GM12878 (cell line): ENCODE measurements around the gene CCDC187. TPM values are rescaled to one million over a fixed set of nuclear protein-coding genes. Genes with fewer than 3 reads are reported as not detected.

ENCODE experiments used
- ATAC-seq: fragments of 200-7000 bp; cut with Tn5 transposase; 3 replicates; pipeline ENCODE4 v1.9.1; 2020; ENCODE audit warnings: mild to moderate bottlenecking, moderate library complexity
- BruUV-seq: library from RNA; stranded (reverse); fragments of 400-500 nt; replicated peaks from 2 replicates; lab custom pipeline; 2021; lab: Mats Ljungman, UMichigan
- CTCF ChIA-PET: fragments of 300-600 bp; sonication (Branson Sonifier 250); formaldehyde crosslinking; extraction: SDS; loops from one replicate; lab custom pipeline; 2021; ENCODE audit warnings: inconsistent platforms; lab: Yijun Ruan, JAX
- POLR2A ChIA-PET: fragments of 350-600 bp; formaldehyde crosslinking; extraction: SDS; loops from one replicate; lab custom pipeline; 2021; ENCODE audit warnings: inconsistent platforms; lab: Charles Lee
- RAD21 ChIA-PET: fragments of 300-600 bp; sonication (Branson Sonifier 250); formaldehyde crosslinking; loops from one replicate; lab custom pipeline; 2023; ENCODE audit warnings: antibody characterized with exemption; ENCODE audit not compliant: unreplicated experiment; lab: Charles Lee
- SMC1A ChIA-PET: fragments of 300-600 bp; sonication (Branson Sonifier 250); formaldehyde crosslinking; loops from one replicate; lab custom pipeline; 2023; ENCODE audit not compliant: unreplicated experiment, uncharacterized antibody; lab: Charles Lee
- DNase-seq: peaks from one replicate; pipeline ENCODE4 v3.0.0-alpha.2; 2011; ENCODE audit warnings: low read depth, low spot score
- FAIRE-seq: peaks from 3 replicates; lab custom pipeline; 2011; peaks lifted over from hg19 to GRCh38; lab: Jason Lieb, UNC
- H2AFZ ChIP-seq: 2 replicates; pipeline ENCODE4 v1.6.0; 2011; ENCODE audit warnings: low read depth, low read length, control low read depth; ENCODE audit not compliant: control insufficient read depth
- H3K27ac ChIP-seq: 2 replicates; pipeline ENCODE4 v1.5.1; 2011; ENCODE audit warnings: control low read depth; ENCODE audit not compliant: control insufficient read depth, insufficient read depth
- H3K27me3 ChIP-seq, 2 experiments: replicated peaks in 1 of 2; 2 replicates each; pipeline versions ENCODE4 v1.6.0 to v1.6.1; 2011; ENCODE audit warnings: low read length in 1 of 2; ENCODE audit not compliant: control insufficient read depth in 2 of 2, insufficient read depth in 2 of 2
- H3K36me3 ChIP-seq, 2 experiments: 2 replicates each; pipeline ENCODE4 v1.5.1; 2011; ENCODE audit warnings: low read length in 1 of 2; ENCODE audit not compliant: control insufficient read depth in 2 of 2, insufficient read depth in 2 of 2
- H3K4me1 ChIP-seq: 2 replicates; pipeline ENCODE4 v1.6.1; 2011; ENCODE audit warnings: mild to moderate bottlenecking, low read length, moderate library complexity, mixed read lengths; ENCODE audit not compliant: control insufficient read depth, insufficient read depth
- H3K4me2 ChIP-seq: 2 replicates; pipeline ENCODE4 v1.6.0; 2011; ENCODE audit warnings: control low read depth; ENCODE audit not compliant: control insufficient read depth, insufficient read depth
- H3K4me3 ChIP-seq: fragments of 200-600 bp; sonication (generic); 2 replicates; pipeline ENCODE4 v1.5.1; 2016
- H3K79me2 ChIP-seq: 2 replicates; pipeline ENCODE4 v1.6.0; 2011; ENCODE audit warnings: low read length; ENCODE audit not compliant: control insufficient read depth, insufficient read depth
- H3K9ac ChIP-seq: 2 replicates; pipeline ENCODE4 v1.8.0; 2011; ENCODE audit warnings: low read length, control low read depth, mixed read lengths; ENCODE audit not compliant: control insufficient read depth, insufficient read depth
- H3K9me3 ChIP-seq: replicated peaks from 3 replicates; pipeline ENCODE4 v1.5.1; 2011; ENCODE audit warnings: mild to moderate bottlenecking, low read length; ENCODE audit not compliant: control insufficient read depth, insufficient read depth
- H4K20me1 ChIP-seq: 2 replicates; pipeline ENCODE4 v1.6.0; 2011; ENCODE audit not compliant: control insufficient read depth, insufficient read depth
- CEBPB ChIP-seq, 2 experiments: fragments of 150-350 bp in 1 of 2; IDR thresholded peaks; 2 replicates each; pipeline ENCODE4 v1.6.1; 2012 to 2014; ENCODE audit warnings: low read depth in 2 of 2, low read length in 2 of 2, borderline replicate concordance in 1 of 2, inconsistent platforms in 1 of 2
- CHD4 ChIP-seq: fragments of 200-600 bp; sonication (generic); IDR thresholded peaks from 2 replicates; pipeline ENCODE4 v1.6.1; 2016; ENCODE audit warnings: mild to moderate bottlenecking
- IKZF2 ChIP-seq, 2 experiments: fragments of 450-650 bp; IDR thresholded peaks; 2 replicates each; pipeline ENCODE4 v1.6.1; 2017; ENCODE audit warnings: mild to moderate bottlenecking in 2 of 2, moderate library complexity in 2 of 2
- MYC ChIP-seq: IDR thresholded peaks from 2 replicates; pipeline ENCODE4 v1.6.1; 2011; ENCODE audit warnings: mild to moderate bottlenecking, low read length, moderate library complexity, inconsistent platforms; ENCODE audit not compliant: insufficient read depth, insufficient replicate concordance, insufficient read length, severe bottlenecking
- NR2F1 ChIP-seq: fragments of 450-650 bp; conservative IDR thresholded peaks from 2 replicates; pipeline ENCODE4 v1.6.1; 2017; ENCODE audit warnings: mild to moderate bottlenecking
- PKNOX1 ChIP-seq: fragments of 450-650 bp; IDR thresholded peaks from 2 replicates; pipeline ENCODE4 v1.6.1; 2016; ENCODE audit warnings: mild to moderate bottlenecking
- RFX5 ChIP-seq: IDR thresholded peaks from 2 replicates; pipeline ENCODE4 v1.6.1; 2011; ENCODE audit warnings: low read depth, low read length, improper control_type of control experiment
- SPI1 ChIP-seq: IDR thresholded peaks from 2 replicates; pipeline ENCODE4 v1.6.1; 2011; ENCODE audit warnings: low read depth, mild to moderate bottlenecking, low read length, moderate library complexity, borderline replicate concordance; ENCODE audit not compliant: insufficient read depth
- SUZ12 ChIP-seq: fragments of 200-600 bp; sonication (generic); IDR thresholded peaks from one replicate; pipeline ENCODE4 v1.6.1; 2018; ENCODE audit warnings: antibody characterized with exemption, mild to moderate bottlenecking; ENCODE audit not compliant: unreplicated experiment
- TBL1XR1 ChIP-seq: IDR thresholded peaks from 2 replicates; pipeline ENCODE4 v1.6.1; 2012; ENCODE audit warnings: low read depth, low read length, improper control_type of control experiment
- TCF3 ChIP-seq: IDR thresholded peaks from 2 replicates; pipeline ENCODE4 v1.6.1; 2012; ENCODE audit warnings: low read depth, mild to moderate bottlenecking, low read length, borderline replicate concordance; ENCODE audit not compliant: insufficient read depth
- ZNF622 ChIP-seq: fragments of 450-650 bp; IDR thresholded peaks from 2 replicates; pipeline ENCODE4 v1.6.1; 2017; ENCODE audit warnings: mild to moderate bottlenecking, inconsistent platforms
- WGBS: methylation state at CpG from one replicate; pipeline ENCODE4 v1.1.6; 2016; ENCODE audit warnings: low lambda C conversion rate; ENCODE audit not compliant: insufficient replicate concordance, insufficient coverage; ENCODE audit errors: missing lambda C conversion rate; 5-methylcytosine and 5-hydroxymethylcytosine counted together
- in situ Hi-C: fragments of 300-500 bp; cut with MboI; formaldehyde crosslinking; loops from 9 replicates; pipeline ENCODE4 v1.14.3; 2018; ENCODE audit warnings: mixed read lengths
- intact Hi-C: fragments of 100-400 bp; cut with micrococcal nuclease; formaldehyde crosslinking; loops from one replicate; pipeline ENCODE4 v1.14.2; 2022; ENCODE audit not compliant: unreplicated experiment
- polyA plus RNA-seq, 11 experiments: library from polyadenylated mRNA; depleted of rRNA in 4 of 11; unstranded in 6 of 11; stranded (reverse) in 5 of 11; fragments of >200 nt; fragmentation: Nextera tagmentation in 4 of 11; fragmentation: Illumina TruSeq in 1 of 11; extraction: Ambion mirVana in 4 of 11; extraction: Trizol in 1 of 11; gene quantifications; 1 replicate in 1 of 11; 2 replicates in 10 of 11; pipeline versions ENCODE4 v1.2.1 to v1.2.3, GENCODE V29; 2011 to 2016; ENCODE audit warnings: inconsistent platforms in 2 of 11, missing spikeins in 2 of 11, low read depth in 1 of 11
- total RNA-seq, 4 experiments: library from RNA; depleted of rRNA in 3 of 4; stranded (reverse); fragments of >200 nt in 3 of 4; fragmentation: Illumina TruSeq in 1 of 4; extraction: Trizol in 1 of 4; gene quantifications; 2 replicates each; pipeline versions ENCODE4 v1.2.1 to v1.2.3, GENCODE V29; 2013 to 2021
- TF ChIP-seq, protein P1 (sequence below): fragments of 450-650 bp; IDR thresholded peaks from 2 replicates; pipeline ENCODE4 v1.6.1; 2014; ENCODE audit warnings: mild to moderate bottlenecking
- TF ChIP-seq, protein P2 (sequence below): fragments of 450-650 bp; IDR thresholded peaks from 2 replicates; pipeline ENCODE4 v1.6.1; 2017; ENCODE audit warnings: mild to moderate bottlenecking
- TF ChIP-seq, protein P3 (sequence below): fragments of 150-350 bp; IDR thresholded peaks from 2 replicates; pipeline ENCODE4 v1.6.1; 2016; ENCODE audit warnings: low read depth, low read length

CCDC187 gene
- total and polyA plus RNA-seq, 10 of the 15 experiments (the other 5 are each of a cell fraction or from before 2014, with no cell fraction given), result 0.04 to 0.23 (median 0.04) TPM; not detected in 7

DNA sequence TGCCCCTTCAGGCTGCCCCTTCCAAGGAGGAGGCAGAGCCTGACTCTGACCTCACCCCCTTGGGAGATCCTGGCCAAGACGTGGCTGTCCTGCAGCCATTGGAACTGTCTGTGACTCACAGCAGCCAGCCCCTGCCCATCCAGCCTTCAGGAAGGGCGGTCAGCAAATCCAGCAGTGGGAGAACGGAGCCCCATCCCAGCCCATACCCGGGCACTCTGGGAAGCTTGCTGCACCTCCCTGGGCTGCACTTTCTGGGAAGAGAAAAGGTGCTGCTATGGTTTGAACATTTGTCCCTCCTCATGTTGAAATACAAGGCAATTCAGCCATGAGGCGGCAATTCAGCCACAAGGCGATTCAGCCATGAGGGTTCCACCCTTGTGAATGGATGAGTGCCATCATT, 24.4 kb downstream of the CCDC187 start:
- ChIA-PET SMC1A (no interaction called here), CTCF (interaction anchor here (0.8 to 2.2 kb wide), 2 partner anchors 109 to 157 kb away, joined by 4 to 9 read pairs; no protein-coding TSS in a partner anchor), RAD21 (interaction anchor here (1.6 kb wide), 1 partner anchor 109 kb away, joined by 6 read pairs; no protein-coding TSS in a partner anchor), POLR2A (no interaction called here)
- 50% methylated on average over 6 of the region's 6 CpGs for WGBS
- Histone ChIP-seq H3K27ac (no peak overlapping the region), H3K9ac (no peak overlapping the region), H4K20me1 (no peaks in the 10 kb centered on the region), H3K4me2 (no peak overlapping the region), H3K9me3 (no peaks in the 10 kb centered on the region), H2AFZ (no peak overlapping the region), H3K36me3 (no peaks in the 10 kb centered on the region), H3K79me2 (no peaks in the 10 kb centered on the region), H3K27me3 (no peaks in the 10 kb centered on the region; a peak in 1 of 4 replicates), H3K4me3 (no peak overlapping the region), H3K4me1 (no peaks in the 10 kb centered on the region)
- no peak for ATAC-seq
- in situ Hi-C loops (no loop called here), intact Hi-C loops (no loop called here)
- no peak for DNase-seq
- no TSS peak for BruUV-seq
- TF ChIP-seq CHD4 (no peak), TCF3 (no peak), ZNF622 (no peak), SUZ12 (no peak), TBL1XR1 (no peak), SPI1 (no peak), CEBPB (IDR thresholded peaks at IDR 0.05; ENCODE audit: borderline replicate concordance in 1 of 2, low read depth in 2 of 2, low read length in 2 of 2) (no peak), NR2F1 (no peak), MYC (no peak), PKNOX1 (no peak), RFX5 (no peak), IKZF2 (IDR thresholded peaks at IDR 0.05) (no peak)
- TF ChIP-seq, protein P1, sequence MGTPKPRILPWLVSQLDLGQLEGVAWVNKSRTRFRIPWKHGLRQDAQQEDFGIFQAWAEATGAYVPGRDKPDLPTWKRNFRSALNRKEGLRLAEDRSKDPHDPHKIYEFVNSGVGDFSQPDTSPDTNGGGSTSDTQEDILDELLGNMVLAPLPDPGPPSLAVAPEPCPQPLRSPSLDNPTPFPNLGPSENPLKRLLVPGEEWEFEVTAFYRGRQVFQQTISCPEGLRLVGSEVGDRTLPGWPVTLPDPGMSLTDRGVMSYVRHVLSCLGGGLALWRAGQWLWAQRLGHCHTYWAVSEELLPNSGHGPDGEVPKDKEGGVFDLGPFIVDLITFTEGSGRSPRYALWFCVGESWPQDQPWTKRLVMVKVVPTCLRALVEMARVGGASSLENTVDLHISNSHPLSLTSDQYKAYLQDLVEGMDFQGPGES, result no peak
- TF ChIP-seq, protein P2, sequence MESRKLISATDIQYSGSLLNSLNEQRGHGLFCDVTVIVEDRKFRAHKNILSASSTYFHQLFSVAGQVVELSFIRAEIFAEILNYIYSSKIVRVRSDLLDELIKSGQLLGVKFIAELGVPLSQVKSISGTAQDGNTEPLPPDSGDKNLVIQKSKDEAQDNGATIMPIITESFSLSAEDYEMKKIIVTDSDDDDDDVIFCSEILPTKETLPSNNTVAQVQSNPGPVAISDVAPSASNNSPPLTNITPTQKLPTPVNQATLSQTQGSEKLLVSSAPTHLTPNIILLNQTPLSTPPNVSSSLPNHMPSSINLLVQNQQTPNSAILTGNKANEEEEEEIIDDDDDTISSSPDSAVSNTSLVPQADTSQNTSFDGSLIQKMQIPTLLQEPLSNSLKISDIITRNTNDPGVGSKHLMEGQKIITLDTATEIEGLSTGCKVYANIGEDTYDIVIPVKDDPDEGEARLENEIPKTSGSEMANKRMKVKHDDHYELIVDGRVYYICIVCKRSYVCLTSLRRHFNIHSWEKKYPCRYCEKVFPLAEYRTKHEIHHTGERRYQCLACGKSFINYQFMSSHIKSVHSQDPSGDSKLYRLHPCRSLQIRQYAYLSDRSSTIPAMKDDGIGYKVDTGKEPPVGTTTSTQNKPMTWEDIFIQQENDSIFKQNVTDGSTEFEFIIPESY, result no peak
- TF ChIP-seq, protein P3, sequence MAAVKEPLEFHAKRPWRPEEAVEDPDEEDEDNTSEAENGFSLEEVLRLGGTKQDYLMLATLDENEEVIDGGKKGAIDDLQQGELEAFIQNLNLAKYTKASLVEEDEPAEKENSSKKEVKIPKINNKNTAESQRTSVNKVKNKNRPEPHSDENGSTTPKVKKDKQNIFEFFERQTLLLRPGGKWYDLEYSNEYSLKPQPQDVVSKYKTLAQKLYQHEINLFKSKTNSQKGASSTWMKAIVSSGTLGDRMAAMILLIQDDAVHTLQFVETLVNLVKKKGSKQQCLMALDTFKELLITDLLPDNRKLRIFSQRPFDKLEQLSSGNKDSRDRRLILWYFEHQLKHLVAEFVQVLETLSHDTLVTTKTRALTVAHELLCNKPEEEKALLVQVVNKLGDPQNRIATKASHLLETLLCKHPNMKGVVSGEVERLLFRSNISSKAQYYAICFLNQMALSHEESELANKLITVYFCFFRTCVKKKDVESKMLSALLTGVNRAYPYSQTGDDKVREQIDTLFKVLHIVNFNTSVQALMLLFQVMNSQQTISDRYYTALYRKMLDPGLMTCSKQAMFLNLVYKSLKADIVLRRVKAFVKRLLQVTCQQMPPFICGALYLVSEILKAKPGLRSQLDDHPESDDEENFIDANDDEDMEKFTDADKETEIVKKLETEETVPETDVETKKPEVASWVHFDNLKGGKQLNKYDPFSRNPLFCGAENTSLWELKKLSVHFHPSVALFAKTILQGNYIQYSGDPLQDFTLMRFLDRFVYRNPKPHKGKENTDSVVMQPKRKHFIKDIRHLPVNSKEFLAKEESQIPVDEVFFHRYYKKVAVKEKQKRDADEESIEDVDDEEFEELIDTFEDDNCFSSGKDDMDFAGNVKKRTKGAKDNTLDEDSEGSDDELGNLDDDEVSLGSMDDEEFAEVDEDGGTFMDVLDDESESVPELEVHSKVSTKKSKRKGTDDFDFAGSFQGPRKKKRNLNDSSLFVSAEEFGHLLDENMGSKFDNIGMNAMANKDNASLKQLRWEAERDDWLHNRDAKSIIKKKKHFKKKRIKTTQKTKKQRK, result no peak
- no peak for FAIRE-seq
